Bone marrow (tissue), 2 donors: ENCODE measurements around the gene NOP9.
"Not testable (repeated sequence)": the region's sequence is repeated elsewhere in the genome, so short reads cannot be mapped to it uniquely, and the experiment has no call there.

Experiments used
- DNase-seq, 2 donors: peaks; one replicate each; lab custom pipeline; 2025; lab: John Stamatoyannopoulos, UW

Gene NOP9

DNA sequence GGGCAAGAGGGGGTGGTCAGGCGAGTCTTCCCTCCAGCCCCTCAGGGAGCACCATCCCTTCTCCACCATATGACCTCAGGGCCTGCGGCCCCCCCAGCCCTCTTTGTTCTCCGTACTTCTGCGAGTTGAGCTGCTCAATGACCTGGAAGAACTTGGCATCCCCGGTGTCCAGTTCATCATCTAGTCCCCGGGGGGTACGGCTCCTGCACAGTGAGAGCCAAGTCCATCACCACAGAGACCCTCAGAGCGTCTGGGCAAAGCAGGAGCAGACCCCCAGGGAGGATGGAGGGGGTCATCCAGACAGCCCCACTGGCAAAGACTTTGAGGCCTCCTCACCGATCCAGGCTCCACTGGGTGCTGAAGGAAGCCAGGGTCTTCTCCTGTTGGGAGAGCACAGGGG is 26.3 kb downstream of the NOP9 start:
- no peak for DNase-seq

DNA sequence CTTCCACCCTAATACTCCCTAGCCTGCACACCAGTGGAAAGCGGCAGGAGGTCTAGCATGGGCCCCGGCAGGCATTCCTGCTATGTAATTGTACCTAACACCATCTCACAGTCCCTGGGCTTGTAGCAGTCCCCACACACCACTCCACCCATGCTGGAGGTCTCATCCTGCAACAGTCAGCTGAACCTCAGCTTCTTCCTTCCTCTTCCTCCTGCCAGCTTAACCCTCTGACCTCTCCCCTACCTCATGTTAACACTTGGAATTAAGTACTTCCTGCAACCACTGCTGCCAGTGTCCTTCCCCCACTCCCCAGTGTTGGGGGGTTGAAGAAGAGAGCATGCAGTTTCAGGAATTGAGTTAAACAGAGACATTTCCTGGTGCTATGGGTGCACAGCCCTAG is 27.7 kb downstream of the NOP9 start:
- DNase-seq: no peak

- not testable (repeated sequence) for DNase-seq
Observed at GRCh38 chr14:24327914-24328313, 28.3 kb downstream of the NOP9 start.

GRCh38 chr14:24329073-24329663 is 29.5 kb downstream of the NOP9 start:
- no peak for DNase-seq

GRCh38 chr14:24329736-24330135 is 30.1 kb downstream of the NOP9 start:
- peak in 1 of 2 donors; percentile 44 for DNase-seq

- no peak for DNase-seq
Observed at GRCh38 chr14:24330973-24331674, 31.5 kb downstream of the NOP9 start.

DNA sequence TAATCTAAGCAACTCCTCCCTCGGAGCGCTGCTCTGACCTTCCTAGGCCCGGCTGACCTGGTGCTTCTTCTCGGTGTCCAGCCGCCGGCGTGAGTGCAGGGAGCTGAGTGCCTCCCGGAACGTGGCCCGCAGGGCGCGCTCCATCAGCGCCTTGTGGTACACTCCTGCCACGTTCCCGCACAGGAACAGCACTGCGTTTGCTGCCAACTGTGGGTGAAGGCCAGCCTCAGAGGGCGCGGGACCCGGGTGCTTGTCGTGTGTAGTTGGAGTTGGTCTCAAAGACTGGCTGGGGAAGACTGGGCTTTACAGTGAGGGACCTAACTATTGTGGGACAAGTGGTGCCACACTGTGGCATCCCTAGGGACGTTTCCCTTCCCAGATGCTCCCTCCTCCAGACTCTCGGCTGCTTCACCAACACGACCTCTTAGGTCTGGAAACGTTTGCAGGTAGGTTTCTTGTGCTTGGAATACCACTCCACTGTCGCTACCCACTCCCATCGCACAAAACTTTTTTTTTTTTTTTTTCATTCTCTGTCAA is 32.1 kb downstream of the NOP9 start:
- no peak for DNase-seq

GRCh38 chr14:24332268-24332993 is 32.8 kb downstream of the NOP9 start:
- DNase-seq: peak; percentile 30 to 63

GRCh38 chr14:24334431-24335291 is 35.0 kb downstream of the NOP9 start, which contains the start of gene ADCY4:
Gene ADCY4, minus strand, starts transcription at chr14:24335071. Its CDS starts 419 bp downstream, at chr14:24334652.
- no peak for DNase-seq

DNA sequence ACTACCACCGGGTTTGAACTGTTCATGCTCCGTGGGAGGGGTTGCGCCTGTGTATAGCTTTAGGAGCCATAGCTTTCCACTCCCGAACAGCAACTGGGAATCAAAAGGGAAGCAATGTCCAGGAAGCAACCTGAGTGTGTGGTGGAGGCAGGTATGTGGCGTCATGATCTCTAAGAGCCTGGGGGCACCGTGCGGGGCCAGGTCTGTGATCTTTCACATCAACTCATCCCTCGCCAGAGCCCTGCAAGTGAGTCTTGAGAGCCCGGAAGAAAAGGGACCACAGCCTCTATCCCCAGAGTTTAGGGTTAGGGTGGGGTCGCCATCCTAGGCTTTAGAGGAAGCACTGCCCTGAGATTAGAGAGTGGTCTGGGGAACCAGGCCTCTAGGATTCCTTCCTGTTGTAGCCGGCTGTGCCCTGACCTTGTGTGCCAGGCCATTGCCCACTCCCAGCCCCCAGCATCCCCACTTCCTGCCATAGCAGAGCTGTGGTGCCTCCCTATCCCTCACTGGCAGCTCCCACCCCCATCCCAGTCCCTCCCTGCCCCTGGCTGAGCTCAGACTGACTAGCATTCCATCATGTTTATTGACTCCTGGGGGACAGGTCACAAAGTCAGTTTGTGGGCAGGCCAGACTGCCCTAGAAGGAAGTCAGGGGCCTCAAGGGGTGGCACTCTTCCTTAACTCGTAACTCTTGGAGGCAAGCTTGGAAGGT is 36.0 kb downstream of the NOP9 start:
- DNase-seq: no peak

DNA sequence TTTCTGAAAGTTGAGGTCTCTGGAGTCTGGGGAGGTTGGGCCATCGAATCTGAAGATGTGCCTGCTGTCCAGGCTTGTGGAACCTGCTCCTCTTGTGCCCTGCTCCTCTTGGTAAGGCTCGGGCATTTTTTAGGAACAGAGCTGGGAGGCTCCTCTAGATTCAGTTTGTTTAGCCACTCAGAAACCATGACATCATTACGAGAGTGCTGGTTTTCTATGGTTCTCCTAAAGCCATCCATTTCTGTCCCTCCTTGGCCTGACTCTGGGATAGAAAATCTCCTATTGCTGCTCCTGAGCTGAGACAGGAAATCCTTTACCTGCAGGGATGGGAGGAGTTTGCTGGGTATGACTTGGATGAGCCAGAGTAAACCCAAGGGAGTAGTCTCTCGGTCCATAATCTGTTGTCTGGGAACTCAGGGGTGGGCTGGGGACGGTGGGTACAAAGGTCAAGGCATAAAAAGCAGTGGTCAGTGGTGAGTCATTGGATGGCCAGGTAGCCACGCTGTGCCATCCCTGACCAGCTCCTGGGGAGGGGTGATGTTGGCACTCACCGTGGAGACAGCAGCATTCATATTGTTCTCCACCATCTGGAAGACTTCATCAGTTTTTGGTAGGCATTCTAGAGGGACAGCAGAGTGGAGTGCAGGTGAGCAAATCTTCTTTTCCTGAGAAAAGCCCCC is 37.6 kb downstream of the NOP9 start:
- no peak for DNase-seq

DNA sequence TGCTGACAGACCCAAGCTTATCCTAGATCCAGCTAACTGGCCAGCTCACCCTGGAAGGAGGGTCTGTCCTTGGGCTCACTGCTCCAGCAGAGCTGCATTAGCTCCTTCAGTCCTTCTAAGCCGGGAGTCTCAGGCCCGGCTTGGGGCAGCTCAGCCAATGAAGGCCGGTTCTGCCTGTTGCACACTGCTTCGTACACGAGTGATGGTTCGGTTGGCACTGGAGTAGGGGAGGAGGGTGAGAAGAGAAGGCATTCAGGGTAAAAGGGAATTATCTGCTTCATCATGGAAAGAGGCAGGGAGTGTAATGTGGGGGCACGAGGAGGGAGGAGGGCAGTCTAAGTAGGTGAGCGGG is 38.1 kb downstream of the NOP9 start:
- DNase-seq: no peak

GRCh38 chr14:24338843-24339242 is 39.2 kb downstream of the NOP9 start:
- DNase-seq: no peak

GRCh38 chr14:24339284-24340151 is 39.9 kb downstream of the NOP9 start, which contains the start of gene RIPK3:
Gene RIPK3, minus strand, starts transcription at chr14:24339991. Its CDS starts 165 bp downstream, at chr14:24339826.
- peak in 1 of 2 donors; percentile 26 for DNase-seq

DNA sequence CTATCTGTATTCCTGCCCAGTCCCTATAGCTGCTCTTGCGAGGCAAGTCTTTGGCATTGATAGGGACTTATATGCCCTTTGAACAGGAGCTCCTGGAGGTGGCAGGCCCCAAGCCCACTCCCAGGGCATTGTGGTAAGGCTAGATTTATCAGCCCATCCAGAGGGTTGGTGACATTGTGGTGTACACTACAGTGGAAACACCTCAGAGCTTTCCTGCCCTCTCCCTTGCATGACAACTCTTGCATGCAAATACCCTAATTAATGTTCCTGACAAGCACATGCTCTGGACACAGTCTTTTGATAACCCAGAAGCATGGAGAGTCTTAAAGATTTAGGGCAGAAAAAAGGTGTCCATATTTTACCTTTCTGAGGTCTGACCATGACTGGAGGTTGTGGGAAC is 41.0 kb downstream of the NOP9 start:
- DNase-seq: no peak

GRCh38 chr14:24342889-24343288 is 43.2 kb downstream of the NOP9 start:
- DNase-seq: no peak

- DNase-seq: no peak
Observed at GRCh38 chr14:24343795-24344660, 44.4 kb downstream of the NOP9 start.

DNA sequence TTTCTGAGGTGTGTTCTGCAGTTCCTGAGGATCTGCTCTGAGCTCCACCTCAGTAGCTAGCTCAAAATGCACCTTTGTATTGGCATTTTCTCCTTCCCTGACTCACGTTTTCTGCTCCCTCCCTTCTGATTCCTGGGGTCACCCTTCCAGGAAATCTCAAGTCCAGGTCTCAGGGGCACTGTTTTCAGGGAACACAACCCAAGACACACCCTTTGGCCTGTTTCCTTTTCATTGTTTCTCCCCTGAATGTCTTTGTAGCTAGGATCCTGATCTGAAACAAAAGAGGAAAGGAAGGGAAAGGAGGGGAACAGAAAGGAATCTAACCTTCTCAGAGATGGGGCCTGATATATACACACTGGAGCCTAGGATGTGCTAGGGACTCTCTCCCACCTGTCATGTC is 47.5 kb downstream of the NOP9 start:
- DNase-seq: no peak

- DNase-seq: no peak
Observed at GRCh38 chr14:24348186-24348585, 48.5 kb downstream of the NOP9 start.
